Uterus (tissue), 4 donors: ENCODE measurements around the gene SEMA4G. TPM values are rescaled to one million over a fixed set of nuclear protein-coding genes. Genes with fewer than 3 reads are reported as not detected.

ENCODE experiments used
- DNase-seq, 2 donors: peaks; one replicate each; pipeline ENCODE4 v3.0.0-alpha.2; 2019 to 2020
- H3K27ac ChIP-seq, 2 donors: fragments of 200-600 bp; sonication (generic); 1 replicate in 1 of 2; 2 replicates in 1 of 2; pipeline ENCODE4 v1.5.1; 2016 to 2018
- H3K27me3 ChIP-seq, 2 donors: fragments of 200-600 bp; sonication (generic); one replicate each; pipeline ENCODE4 v1.5.1; 2018 to 2019; ENCODE audit warnings: control low read depth in 1 of 2
- H3K36me3 ChIP-seq, 2 donors: fragments of 200-600 bp; sonication (generic); one replicate each; pipeline ENCODE4 v1.5.1; 2019; ENCODE audit warnings: control low read depth in 1 of 2
- H3K4me1 ChIP-seq, 2 donors: fragments of 200-600 bp; sonication (generic); one replicate each; pipeline ENCODE4 v1.5.1; 2018 to 2019; ENCODE audit warnings: control low read depth in 1 of 2
- H3K4me3 ChIP-seq, 2 donors: fragments of 200-600 bp; sonication (generic); 1 replicate in 1 of 2; 2 replicates in 1 of 2; pipeline ENCODE4 v1.5.1; 2018 to 2019; ENCODE audit warnings: mild to moderate bottlenecking in 1 of 2
- H3K9me3 ChIP-seq, 2 donors: fragments of 200-600 bp; sonication (generic); one replicate each; pipeline ENCODE4 v1.5.1; 2019; ENCODE audit warnings: control low read depth in 1 of 2
- CTCF ChIP-seq, 4 experiments: fragments of 200-600 bp in 2 of 4; fragments of 450-650 bp in 2 of 4; sonication (generic) in 2 of 4; IDR thresholded peaks; one replicate each; pipeline ENCODE4 v1.5.1; 2016 to 2019; ENCODE audit warnings: antibody characterized with exemption in 4 of 4, mild to moderate bottlenecking in 2 of 4, moderate library complexity in 1 of 4
- POLR2A ChIP-seq, 2 donors: fragments of 450-650 bp; IDR thresholded peaks; one replicate each; pipeline ENCODE4 v1.6.1; 2016; ENCODE audit warnings: antibody characterized with exemption in 2 of 2, mild to moderate bottlenecking in 1 of 2, moderate library complexity in 1 of 2
- intact Hi-C: fragments of 100-400 bp; cut with DNase I; formaldehyde crosslinking; loops from one replicate; pipeline ENCODE4 v1.15.1; 2023; ENCODE audit warnings: low total_unique reads
- total RNA-seq, 4 donors: library from RNA; depleted of rRNA in 3 of 4; stranded (reverse); fragments of >200 nt in 3 of 4; gene quantifications; one replicate each; pipeline versions ENCODE4 v1.1.0 to v1.2.4, GENCODE V29; 2014 to 2023
- donor health status: DM: yes; HTN: yes; CAD: no.

SEMA4G gene
- total RNA-seq, 4 donors from 2014 or later, result 2.6 to 10.3 (median 4.2) TPM

GRCh38 chr10:100980311-100980710 lies 11.0 kb downstream of the SEMA4G start:
- intact Hi-C loops, result no loop called here
- DNase-seq, result no peak
- H3K27ac ChIP-seq, result no peak overlapping the region
- no peaks in the 10 kb centered on the region for H3K27me3 ChIP-seq
- H3K36me3 ChIP-seq, result no peaks in the 10 kb centered on the region
- H3K4me1 ChIP-seq, result no peaks in the 10 kb centered on the region
- no peaks in the 10 kb centered on the region for H3K9me3 ChIP-seq
- no peak overlapping the region for H3K4me3 ChIP-seq
- TF ChIP-seq CTCF (IDR thresholded peaks at IDR 0.05) (no peak), POLR2A (IDR thresholded peaks at IDR 0.05) (no peak)

GRCh38 chr10:100980711-100981110 lies 11.4 kb downstream of the SEMA4G start:
- peak in 1 of 2 donors; percentile 8 for DNase-seq
- Histone ChIP-seq H3K9me3 (no peaks in the 10 kb centered on the region), H3K4me3 (no peak overlapping the region), H3K27ac (no peak overlapping the region), H3K36me3 (no peaks in the 10 kb centered on the region), H3K4me1 (no peaks in the 10 kb centered on the region), H3K27me3 (no peaks in the 10 kb centered on the region)
- TF ChIP-seq POLR2A (IDR thresholded peaks at IDR 0.05), result no peak
- TF ChIP-seq CTCF (IDR thresholded peaks at IDR 0.05), result no peak
- intact Hi-C loops, result no loop called here

- Histone ChIP-seq H3K27ac (no peak overlapping the region), H3K4me1 (peaks cover 0 to under 1% of the 10 kb centered on the region in 2 donors), H3K4me3 (no peak overlapping the region), H3K27me3 (no peaks in the 10 kb centered on the region), H3K36me3 (no peaks in the 10 kb centered on the region), H3K9me3 (no peaks in the 10 kb centered on the region)
- DNase-seq, result no peak
- intact Hi-C loops, result no loop called here
- TF ChIP-seq POLR2A (IDR thresholded peaks at IDR 0.05), result no peak
- TF ChIP-seq CTCF (IDR thresholded peaks at IDR 0.05), result no peak
Observed at GRCh38 chr10:100981178-100981772, 12.0 kb downstream of the SEMA4G start.

GRCh38 chr10:100982916-100983830 lies 13.9 kb downstream of the SEMA4G start:
- TF ChIP-seq CTCF (IDR thresholded peaks at IDR 0.05) (no peak), POLR2A (IDR thresholded peaks at IDR 0.05) (no peak)
- no peak overlapping the region for H3K27ac ChIP-seq
- no peak overlapping the region for H3K4me3 ChIP-seq
- H3K27me3 ChIP-seq, result no peaks in the 10 kb centered on the region
- peak in 1 of 2 donors; percentile 11 for DNase-seq
- intact Hi-C loops, result no loop called here
- H3K4me1 ChIP-seq, result peaks cover 4 to 13% of the 10 kb centered on the region in 2 donors
- H3K36me3 ChIP-seq, result no peaks in the 10 kb centered on the region
- no peaks in the 10 kb centered on the region for H3K9me3 ChIP-seq
